ENCODE results near the gene STOX2.

Gene STOX2

DNA sequence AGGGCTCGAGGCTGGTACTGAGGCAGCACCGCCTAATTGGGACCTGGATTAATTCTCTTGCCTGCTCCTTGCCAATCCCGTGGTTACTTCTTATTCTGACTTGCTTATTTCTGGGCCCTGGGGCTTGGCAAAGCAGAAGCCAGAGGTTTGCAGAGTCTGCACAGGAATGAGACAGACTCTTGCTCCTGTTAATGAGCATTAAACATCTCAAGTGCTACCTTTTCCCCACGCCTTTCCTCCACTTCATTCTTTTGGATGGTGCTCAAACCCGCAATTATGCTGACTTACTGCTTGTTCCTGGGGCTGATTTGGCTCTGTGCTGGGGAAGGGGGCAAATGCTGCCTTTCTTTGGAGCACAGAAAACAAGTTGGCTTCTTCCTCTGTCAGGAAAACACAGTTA lies 16.5 kb upstream of the STOX2 start:
- TF ChIP-seq, protein P1, sequence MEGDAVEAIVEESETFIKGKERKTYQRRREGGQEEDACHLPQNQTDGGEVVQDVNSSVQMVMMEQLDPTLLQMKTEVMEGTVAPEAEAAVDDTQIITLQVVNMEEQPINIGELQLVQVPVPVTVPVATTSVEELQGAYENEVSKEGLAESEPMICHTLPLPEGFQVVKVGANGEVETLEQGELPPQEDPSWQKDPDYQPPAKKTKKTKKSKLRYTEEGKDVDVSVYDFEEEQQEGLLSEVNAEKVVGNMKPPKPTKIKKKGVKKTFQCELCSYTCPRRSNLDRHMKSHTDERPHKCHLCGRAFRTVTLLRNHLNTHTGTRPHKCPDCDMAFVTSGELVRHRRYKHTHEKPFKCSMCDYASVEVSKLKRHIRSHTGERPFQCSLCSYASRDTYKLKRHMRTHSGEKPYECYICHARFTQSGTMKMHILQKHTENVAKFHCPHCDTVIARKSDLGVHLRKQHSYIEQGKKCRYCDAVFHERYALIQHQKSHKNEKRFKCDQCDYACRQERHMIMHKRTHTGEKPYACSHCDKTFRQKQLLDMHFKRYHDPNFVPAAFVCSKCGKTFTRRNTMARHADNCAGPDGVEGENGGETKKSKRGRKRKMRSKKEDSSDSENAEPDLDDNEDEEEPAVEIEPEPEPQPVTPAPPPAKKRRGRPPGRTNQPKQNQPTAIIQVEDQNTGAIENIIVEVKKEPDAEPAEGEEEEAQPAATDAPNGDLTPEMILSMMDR (conservative IDR thresholded peaks at IDR 0.05; ENCODE audit: control insufficient read depth, insufficient read depth, low read depth, low read length), result no peak
- DNase-seq (ENCODE audit: low read depth), result no peak
- H3K4me3 ChIP-seq (ENCODE audit: control insufficient read depth, low read depth, low read length), result no peak overlapping the region

DNA sequence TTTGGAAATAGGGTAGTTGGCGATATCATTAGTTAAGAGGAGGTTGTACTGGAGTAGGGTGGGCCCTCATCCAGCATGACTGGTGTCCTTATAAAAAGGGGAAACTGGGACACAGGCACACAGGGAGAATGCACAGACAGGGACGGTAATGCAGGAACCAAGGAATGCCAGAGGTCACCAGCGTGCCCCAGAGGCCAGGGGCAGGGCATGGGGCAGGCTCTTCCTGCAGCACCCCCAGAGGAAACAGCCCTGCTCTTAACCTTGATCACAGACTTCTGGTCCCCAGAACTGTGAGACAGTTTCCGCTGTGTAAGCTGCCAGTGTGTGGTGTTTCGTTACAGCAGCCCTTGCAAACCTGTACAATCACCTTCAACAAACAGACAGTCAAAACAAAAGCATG lies 15.9 kb upstream of the STOX2 start:
- TF ChIP-seq, protein P1 (conservative IDR thresholded peaks at IDR 0.05; ENCODE audit: control insufficient read depth, insufficient read depth, low read depth, low read length), result no peak
- no peak overlapping the region for H3K4me3 ChIP-seq (ENCODE audit: control insufficient read depth, low read depth, low read length)
- DNase-seq (ENCODE audit: low read depth), result no peak

DNA sequence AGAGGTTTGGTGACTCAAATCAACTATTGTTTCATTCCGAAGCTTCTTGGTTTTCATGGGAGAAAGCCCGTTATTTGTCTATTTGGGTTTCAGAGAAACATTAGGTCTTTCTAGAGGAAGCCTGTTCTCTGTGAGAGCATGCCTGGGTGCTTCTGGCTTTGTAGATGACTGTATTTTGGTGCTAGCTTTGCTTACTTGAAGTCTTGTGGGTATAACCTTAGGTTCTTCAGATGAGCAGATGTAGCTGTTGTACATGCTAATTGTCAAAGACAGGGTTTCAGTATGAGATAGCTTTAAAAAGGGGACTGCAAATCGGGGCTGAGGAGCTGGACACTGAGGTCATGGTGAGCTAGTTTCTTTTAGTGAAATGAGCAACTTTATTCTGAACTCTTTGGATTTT lies 7.9 kb upstream of the STOX2 start:
- no peak overlapping the region for H3K4me3 ChIP-seq (ENCODE audit: control insufficient read depth, low read depth, low read length)
- DNase-seq (ENCODE audit: low read depth), result no peak
- TF ChIP-seq, protein P1 (conservative IDR thresholded peaks at IDR 0.05; ENCODE audit: control insufficient read depth, insufficient read depth, low read depth, low read length), result no peak

DNA sequence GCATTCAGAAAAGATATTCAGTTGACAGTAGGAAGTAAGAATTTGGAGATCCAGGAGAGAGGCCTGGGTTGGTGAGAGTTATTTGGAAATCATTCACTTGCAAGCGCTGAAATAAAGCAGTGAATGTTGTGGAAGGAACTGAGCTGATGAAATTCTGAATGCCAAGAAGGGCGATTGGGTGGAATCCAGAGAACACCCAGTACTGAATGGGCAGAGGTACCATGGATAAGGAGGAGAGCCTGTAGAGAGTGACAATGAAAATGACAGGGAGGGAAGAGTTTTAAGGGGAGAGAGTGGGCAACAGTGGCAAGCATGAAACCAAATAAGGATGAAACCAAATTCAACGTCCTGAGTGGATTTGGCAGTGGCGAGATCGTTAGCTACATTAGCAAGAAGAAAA lies 6.7 kb upstream of the STOX2 start:
- TF ChIP-seq, protein P1 (conservative IDR thresholded peaks at IDR 0.05; ENCODE audit: control insufficient read depth, insufficient read depth, low read depth, low read length), result no peak
- no peak for DNase-seq (ENCODE audit: low read depth)
- no peak overlapping the region for H3K4me3 ChIP-seq (ENCODE audit: control insufficient read depth, low read depth, low read length)

DNA sequence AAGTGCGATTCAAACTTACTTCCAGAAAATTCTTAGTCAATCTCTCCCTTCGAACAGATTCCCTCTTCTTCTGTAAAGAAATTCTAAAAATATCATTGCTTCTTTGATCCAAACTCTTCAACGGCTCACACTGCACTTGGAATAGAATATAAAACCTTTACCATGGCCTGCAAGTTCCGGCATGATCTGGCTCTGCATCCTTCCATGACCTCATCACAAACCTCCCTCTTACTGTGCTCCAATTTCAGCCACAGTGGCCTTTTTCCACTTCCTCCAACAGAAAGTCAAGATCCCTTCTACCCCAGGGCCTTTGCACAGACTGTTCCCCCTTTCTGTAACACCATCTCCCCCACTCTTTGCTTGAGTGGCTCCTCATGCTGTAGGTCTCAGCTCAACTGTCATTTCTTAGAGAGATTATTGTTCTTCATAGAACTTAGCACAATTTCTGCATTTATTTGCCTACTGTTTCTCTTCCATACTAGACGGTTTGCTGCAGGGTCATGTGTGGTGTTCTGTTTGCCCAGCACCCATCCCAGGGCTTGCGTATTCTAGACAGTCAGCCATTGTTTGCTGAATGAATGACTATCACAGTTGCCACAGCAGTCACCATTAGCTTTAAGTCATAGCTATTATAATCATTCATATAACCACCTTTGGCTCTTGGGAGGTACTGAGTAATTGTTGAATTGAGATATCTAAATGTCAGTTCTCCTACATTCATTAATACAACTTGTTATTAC lies 1.9 kb upstream of the STOX2 start:
- TF ChIP-seq, protein P1 (conservative IDR thresholded peaks at IDR 0.05; ENCODE audit: control insufficient read depth, insufficient read depth, low read depth, low read length), result no peak
- DNase-seq (ENCODE audit: low read depth), result no peak
- no peak overlapping the region for H3K4me3 ChIP-seq (ENCODE audit: control insufficient read depth, low read depth, low read length)

DNA sequence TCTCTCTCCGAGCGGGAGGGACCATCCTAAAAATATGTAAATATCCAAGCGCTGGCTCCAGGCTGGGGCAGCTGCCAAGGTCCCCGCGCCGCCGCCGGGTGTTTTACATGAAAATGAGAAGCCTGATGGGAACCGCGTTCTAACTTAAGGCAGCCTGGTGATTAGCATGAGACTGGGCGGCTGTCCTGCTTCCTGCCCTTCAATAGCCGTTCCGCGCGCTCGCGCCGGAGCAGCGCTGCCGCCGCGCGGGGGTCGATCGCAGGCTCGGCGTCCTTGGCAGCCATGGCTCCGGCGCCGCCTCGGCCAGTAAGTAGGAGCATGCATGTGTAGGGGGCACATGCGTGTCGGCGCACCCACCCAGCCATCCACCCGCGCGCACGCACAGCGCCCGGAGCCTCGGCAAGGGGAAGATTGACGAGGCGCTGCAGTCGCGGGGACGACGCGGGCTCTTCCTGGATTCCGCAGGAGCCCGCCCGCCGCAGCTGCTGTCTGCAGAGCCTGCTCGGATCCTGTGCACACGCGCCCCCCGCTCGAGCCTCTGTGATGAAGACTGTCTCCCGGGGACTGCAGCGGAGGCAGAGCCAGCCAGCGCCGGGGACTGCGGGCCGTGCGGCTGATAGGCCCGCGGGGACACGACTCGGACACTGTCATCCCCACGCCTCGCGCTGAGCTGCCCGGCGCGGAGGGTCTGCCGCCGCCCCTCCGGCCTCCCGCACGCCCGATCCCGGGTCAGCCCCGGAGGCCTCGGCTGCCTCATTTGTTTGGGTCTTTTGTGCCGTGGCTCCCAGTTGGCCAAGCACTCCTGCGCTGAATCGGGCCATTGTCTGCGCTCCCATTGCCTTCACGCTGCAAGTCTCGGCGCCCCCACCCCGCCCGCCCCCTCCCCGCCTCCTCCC lies 734 bp downstream of the STOX2 start:
- TF ChIP-seq, protein P1 (conservative IDR thresholded peaks at IDR 0.05; ENCODE audit: control insufficient read depth, insufficient read depth, low read depth, low read length), result no peak
- peak; percentile 16 for DNase-seq (ENCODE audit: low read depth)
- H3K4me3 ChIP-seq (ENCODE audit: control insufficient read depth, low read depth, low read length), result peak overlapping the region; percentile 35
